ENCODE results near the gene WHRN. TPM values are rescaled to one million over a fixed set of nuclear protein-coding genes. Genes with fewer than 3 reads are reported as not detected.
A peak's percentile ranks its signal among the peaks of the same experiment; 100 is the strongest.

WHRN gene
- total RNA-seq, 4 donors from 2014 or later: 8.1 to 12.6 (median 10.7) TPM

GRCh38 chr9:114524247-114524681 is 19.0 kb upstream of the WHRN start:
- peak overlapping the region; percentile 63 to 75 (median 66) for H3K27ac ChIP-seq (replicated peaks in 1 of 4)
- TF ChIP-seq CTCF (IDR thresholded peaks at IDR 0.05) (no peak), POLR2AphosphoS5 (IDR thresholded peaks at IDR 0.05) (no peak), EP300 (IDR thresholded peaks at IDR 0.05) (no peak), POLR2A (IDR thresholded peaks at IDR 0.05; ENCODE audit: low read depth) (no peak)
- intact Hi-C loops (cut with DNase I): no loop called here
- DNase-seq (ENCODE audit: extremely low spot score): no peak
- no peaks in the 10 kb centered on the region for H3K27me3 ChIP-seq
- WGBS: 29% methylated on average over 7 of the region's 7 CpGs
- H3K36me3 ChIP-seq: no peaks in the 10 kb centered on the region
- H3K4me3 ChIP-seq: peak overlapping the region in 2 of 4 donors; percentile 9 to 12
- H3K4me1 ChIP-seq: peaks cover 0 to 24% (median 16%) of the 10 kb centered on the region in 4 donors
- H3K9me3 ChIP-seq: no peaks in the 10 kb centered on the region

GRCh38 chr9:114522847-114523246 is 17.6 kb upstream of the WHRN start:
- TF ChIP-seq CTCF (IDR thresholded peaks at IDR 0.05) (no peak), EP300 (IDR thresholded peaks at IDR 0.05) (no peak), POLR2A (IDR thresholded peaks at IDR 0.05; ENCODE audit: low read depth) (no peak), POLR2AphosphoS5 (IDR thresholded peaks at IDR 0.05) (no peak)
- Histone ChIP-seq H3K27me3 (no peaks in the 10 kb centered on the region), H3K27ac (replicated peaks in 1 of 4) (no peak overlapping the region), H3K4me3 (no peak overlapping the region), H3K9me3 (no peaks in the 10 kb centered on the region), H3K36me3 (no peaks in the 10 kb centered on the region), H3K4me1 (peaks cover 0 to 24% (median 16%) of the 10 kb centered on the region in 4 donors)
- intact Hi-C loops (cut with DNase I): no loop called here
- WGBS: 88% methylated on average over 3 of the region's 3 CpGs
- DNase-seq (ENCODE audit: extremely low spot score): no peak

- no peaks in the 10 kb centered on the region for H3K9me3 ChIP-seq
- intact Hi-C loops (cut with DNase I): no loop called here
- H3K27me3 ChIP-seq: no peaks in the 10 kb centered on the region
- 42% methylated on average over 2 of the region's 2 CpGs for WGBS
- H3K27ac ChIP-seq (replicated peaks in 1 of 4): no peak overlapping the region
- peaks cover 0 to 24% (median 16%) of the 10 kb centered on the region in 4 donors for H3K4me1 ChIP-seq
- TF ChIP-seq EP300 (IDR thresholded peaks at IDR 0.05) (no peak), POLR2AphosphoS5 (IDR thresholded peaks at IDR 0.05) (no peak), POLR2A (IDR thresholded peaks at IDR 0.05; ENCODE audit: low read depth) (no peak), CTCF (IDR thresholded peaks at IDR 0.05) (no peak)
- no peak for DNase-seq (ENCODE audit: extremely low spot score)
- H3K4me3 ChIP-seq: no peak overlapping the region
- H3K36me3 ChIP-seq: no peaks in the 10 kb centered on the region
Measured at GRCh38 chr9:114522286-114522685, 17.0 kb upstream of the WHRN start.

GRCh38 chr9:114521846-114522245 is 16.6 kb upstream of the WHRN start:
- Histone ChIP-seq H3K27me3 (no peaks in the 10 kb centered on the region), H3K4me3 (no peak overlapping the region), H3K36me3 (no peaks in the 10 kb centered on the region), H3K4me1 (peaks cover 0 to 24% (median 16%) of the 10 kb centered on the region in 4 donors), H3K9me3 (no peaks in the 10 kb centered on the region), H3K27ac (replicated peaks in 1 of 4) (no peak overlapping the region)
- TF ChIP-seq POLR2A (IDR thresholded peaks at IDR 0.05; ENCODE audit: low read depth): no peak
- TF ChIP-seq EP300 (IDR thresholded peaks at IDR 0.05): no peak
- TF ChIP-seq CTCF (IDR thresholded peaks at IDR 0.05): no peak
- TF ChIP-seq POLR2AphosphoS5 (IDR thresholded peaks at IDR 0.05): no peak
- intact Hi-C loops (cut with DNase I): no loop called here
- DNase-seq (ENCODE audit: extremely low spot score): no peak

GRCh38 chr9:114518599-114519022 is 13.3 kb upstream of the WHRN start:
- Histone ChIP-seq H3K9me3 (no peaks in the 10 kb centered on the region), H3K4me1 (peaks cover 0 to 1% (median under 1%) of the 10 kb centered on the region in 4 donors), H3K27me3 (no peaks in the 10 kb centered on the region), H3K36me3 (no peaks in the 10 kb centered on the region), H3K4me3 (no peak overlapping the region), H3K27ac (replicated peaks in 1 of 4) (no peak overlapping the region)
- no peak for DNase-seq (ENCODE audit: extremely low spot score)
- WGBS: 80% methylated on average over 4 of the region's 4 CpGs
- intact Hi-C loops (cut with DNase I): no loop called here
- TF ChIP-seq CTCF (IDR thresholded peaks at IDR 0.05) (no peak), EP300 (IDR thresholded peaks at IDR 0.05) (no peak), POLR2AphosphoS5 (IDR thresholded peaks at IDR 0.05) (no peak), POLR2A (IDR thresholded peaks at IDR 0.05; ENCODE audit: low read depth) (no peak)
